ENCODE results near the gene VAMP2.
A peak's percentile ranks its signal among the peaks of the same experiment; 100 is the strongest.

Gene VAMP2

DNA sequence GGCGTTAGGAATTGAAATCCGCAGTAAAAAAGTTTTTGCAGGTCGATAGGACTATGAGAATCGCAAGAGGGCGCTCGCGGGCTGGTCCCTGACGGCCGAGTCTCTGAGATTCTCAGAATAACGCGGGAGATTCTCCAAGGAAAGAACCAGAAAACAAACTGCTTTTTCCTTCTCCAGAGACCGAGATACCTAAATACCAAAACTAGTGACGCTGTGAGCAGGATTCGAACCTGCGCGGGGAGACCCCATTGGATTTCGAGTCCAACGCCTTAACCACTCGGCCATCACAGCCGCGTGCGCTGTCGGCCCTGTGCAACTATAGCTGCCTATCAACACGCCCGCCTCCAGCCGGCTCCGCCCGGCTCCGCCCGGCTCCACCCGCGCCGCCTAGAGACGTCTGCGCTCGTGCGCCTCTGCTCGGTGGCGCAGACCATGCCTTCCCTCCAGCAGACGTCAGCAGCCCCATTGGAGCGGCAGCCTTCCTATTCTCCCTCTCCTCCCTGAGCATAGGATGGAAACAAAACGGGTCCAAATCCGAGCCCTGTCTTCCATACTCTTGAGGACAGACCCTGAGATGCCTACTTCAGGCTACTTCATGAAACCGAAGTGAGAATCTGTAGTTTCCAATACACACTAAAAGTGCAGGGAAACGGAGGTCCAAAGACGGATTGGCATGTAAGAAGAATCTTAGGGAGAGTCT, 23.9 kb downstream of the VAMP2 start:
- H3K27ac ChIP-seq, result peak overlapping the region; percentile 96
- TF ChIP-seq, protein P1, sequence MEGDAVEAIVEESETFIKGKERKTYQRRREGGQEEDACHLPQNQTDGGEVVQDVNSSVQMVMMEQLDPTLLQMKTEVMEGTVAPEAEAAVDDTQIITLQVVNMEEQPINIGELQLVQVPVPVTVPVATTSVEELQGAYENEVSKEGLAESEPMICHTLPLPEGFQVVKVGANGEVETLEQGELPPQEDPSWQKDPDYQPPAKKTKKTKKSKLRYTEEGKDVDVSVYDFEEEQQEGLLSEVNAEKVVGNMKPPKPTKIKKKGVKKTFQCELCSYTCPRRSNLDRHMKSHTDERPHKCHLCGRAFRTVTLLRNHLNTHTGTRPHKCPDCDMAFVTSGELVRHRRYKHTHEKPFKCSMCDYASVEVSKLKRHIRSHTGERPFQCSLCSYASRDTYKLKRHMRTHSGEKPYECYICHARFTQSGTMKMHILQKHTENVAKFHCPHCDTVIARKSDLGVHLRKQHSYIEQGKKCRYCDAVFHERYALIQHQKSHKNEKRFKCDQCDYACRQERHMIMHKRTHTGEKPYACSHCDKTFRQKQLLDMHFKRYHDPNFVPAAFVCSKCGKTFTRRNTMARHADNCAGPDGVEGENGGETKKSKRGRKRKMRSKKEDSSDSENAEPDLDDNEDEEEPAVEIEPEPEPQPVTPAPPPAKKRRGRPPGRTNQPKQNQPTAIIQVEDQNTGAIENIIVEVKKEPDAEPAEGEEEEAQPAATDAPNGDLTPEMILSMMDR (IDR thresholded peaks at IDR 0.05), result peak; percentile 96
- no peak for TF ChIP-seq ZFX (IDR thresholded peaks at IDR 0.05; ENCODE audit: borderline replicate concordance)

DNA sequence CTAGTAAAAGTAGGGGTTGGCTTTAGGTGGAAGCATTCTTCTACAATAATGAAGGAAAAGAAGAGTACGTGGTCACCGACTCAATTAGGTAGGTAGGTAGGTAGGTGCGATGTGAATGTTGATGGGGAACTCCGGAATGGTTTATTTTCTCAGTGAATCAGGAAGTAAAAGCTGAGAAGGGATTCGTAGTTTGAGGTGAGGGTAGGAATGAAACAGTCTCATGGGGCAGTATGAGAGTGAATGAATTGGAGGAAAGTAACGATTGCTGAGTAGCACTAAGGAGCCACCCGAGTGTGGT, 24.4 kb downstream of the VAMP2 start:
- no peak for TF ChIP-seq ZFX (IDR thresholded peaks at IDR 0.05; ENCODE audit: borderline replicate concordance)
- TF ChIP-seq, protein P1 (IDR thresholded peaks at IDR 0.05), result no peak
- peak overlapping the region; percentile 96 for H3K27ac ChIP-seq

DNA sequence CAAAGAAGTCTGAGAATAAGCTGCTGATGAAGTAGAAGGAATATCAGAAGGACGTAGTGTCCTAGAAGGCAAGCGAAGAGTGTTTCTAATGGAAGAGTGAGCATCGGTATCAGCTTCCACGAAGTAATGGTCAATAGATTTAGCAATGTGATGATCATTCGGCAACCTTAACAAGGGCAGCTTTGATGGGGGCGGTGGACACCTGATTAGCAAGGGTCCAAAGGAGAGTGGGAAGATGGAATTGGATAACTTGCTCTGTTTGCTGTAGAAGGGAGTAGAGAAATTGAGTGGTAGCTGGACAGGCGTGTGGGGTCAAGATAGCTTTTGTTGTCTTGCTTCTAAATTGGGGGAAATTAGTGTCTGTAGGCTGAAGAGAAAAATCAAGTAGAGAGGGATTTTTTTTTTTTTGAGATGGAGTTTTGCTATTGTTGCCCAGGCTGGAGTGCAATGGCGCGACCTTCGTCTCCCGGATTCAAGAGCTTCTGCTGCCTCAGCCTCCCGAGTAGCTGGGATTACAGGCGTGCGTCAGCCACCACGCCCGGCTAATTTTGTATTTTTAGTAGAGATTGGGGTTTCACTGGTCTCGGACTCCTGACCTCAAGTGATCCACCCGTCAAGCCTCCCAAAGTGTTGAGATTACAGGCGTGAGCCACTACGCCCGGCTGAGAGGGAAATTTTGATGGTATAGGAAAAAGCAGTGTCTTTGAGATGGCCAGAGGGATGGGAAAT, 24.9 kb downstream of the VAMP2 start:
- peak overlapping the region; percentile 96 for H3K27ac ChIP-seq

DNA sequence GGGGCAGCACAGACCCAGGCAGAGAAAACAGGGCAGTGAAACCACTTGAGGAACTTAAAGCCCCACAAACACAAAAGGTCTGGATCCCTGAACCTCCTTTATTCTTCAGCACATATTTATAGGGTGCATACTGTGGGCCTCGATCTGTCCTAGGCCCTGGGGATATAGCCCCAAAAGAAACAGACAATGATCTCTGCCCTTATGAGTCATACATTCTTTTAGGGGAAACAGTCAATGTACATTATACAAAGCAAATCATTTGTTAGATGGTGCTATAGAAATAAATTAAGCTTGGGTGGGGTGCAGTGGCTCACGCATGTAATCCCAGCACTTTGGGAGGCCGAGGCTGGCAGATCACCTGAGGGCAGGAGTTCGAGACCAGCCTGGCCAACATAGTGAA, 28.8 kb downstream of the VAMP2 start:
- TF ChIP-seq, protein P1 (IDR thresholded peaks at IDR 0.05), result no peak
- TF ChIP-seq ZFX (IDR thresholded peaks at IDR 0.05; ENCODE audit: borderline replicate concordance), result no peak
- H3K27ac ChIP-seq, result no peak overlapping the region

More for the DNA sequence above, 24.9 kb downstream of the VAMP2 start:
- TF ChIP-seq, protein P1 (IDR thresholded peaks at IDR 0.05), result no peak
- no peak for TF ChIP-seq ZFX (IDR thresholded peaks at IDR 0.05; ENCODE audit: borderline replicate concordance)

DNA sequence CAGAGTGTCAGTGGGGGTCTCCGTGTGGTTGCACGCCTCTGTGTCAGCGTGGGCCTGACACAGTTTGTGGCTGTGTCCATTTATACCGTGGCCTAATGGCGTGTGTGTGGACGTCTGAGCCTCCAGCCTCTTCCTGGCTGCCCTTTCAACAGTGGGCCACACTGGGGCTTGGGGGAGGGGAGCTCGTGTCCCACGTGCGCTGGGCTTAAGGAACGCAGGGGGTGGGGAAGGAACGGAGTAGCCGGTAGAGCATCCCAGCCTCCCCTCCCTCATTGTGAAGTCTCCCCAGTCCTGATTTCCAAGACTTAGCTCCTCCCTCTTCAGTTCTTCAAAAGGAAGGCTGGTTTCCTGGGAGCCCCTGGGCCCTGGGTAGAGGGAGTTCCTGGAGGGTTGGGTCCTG, 29.3 kb downstream of the VAMP2 start:
- H3K27ac ChIP-seq, result no peak overlapping the region
- no peak for TF ChIP-seq ZFX (IDR thresholded peaks at IDR 0.05; ENCODE audit: borderline replicate concordance)
- TF ChIP-seq, protein P1 (IDR thresholded peaks at IDR 0.05), result no peak

DNA sequence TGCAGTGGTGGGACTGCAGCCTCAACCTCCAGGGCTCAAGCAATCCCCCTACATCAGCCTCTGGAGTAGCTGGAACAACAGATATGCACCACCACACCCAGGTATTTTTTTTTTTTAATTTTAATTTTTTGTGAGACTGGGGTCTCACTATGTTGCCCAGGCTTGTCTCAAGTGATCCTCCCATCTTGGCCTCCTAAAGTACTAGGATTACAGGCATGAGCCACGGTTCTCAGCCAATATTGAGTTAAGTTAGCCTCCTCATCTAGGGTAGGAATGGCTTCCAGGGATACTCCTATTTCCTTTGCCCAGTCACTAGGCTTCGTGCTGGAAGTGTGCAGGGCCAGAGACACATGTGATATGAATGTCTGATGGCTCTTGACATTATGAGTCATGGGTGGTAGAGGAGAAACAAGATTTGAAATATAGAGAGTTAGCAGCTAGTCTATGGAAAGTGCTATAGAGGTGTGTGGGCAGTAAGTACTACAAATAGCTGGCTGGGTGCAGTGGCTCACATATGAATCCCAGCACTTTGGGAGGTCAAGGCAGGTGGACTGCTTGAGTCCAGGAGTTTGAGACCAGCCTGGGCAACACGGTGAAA, 30.8 kb downstream of the VAMP2 start:
- TF ChIP-seq ZFX (IDR thresholded peaks at IDR 0.05; ENCODE audit: borderline replicate concordance), result no peak
- no peak overlapping the region for H3K27ac ChIP-seq

DNA sequence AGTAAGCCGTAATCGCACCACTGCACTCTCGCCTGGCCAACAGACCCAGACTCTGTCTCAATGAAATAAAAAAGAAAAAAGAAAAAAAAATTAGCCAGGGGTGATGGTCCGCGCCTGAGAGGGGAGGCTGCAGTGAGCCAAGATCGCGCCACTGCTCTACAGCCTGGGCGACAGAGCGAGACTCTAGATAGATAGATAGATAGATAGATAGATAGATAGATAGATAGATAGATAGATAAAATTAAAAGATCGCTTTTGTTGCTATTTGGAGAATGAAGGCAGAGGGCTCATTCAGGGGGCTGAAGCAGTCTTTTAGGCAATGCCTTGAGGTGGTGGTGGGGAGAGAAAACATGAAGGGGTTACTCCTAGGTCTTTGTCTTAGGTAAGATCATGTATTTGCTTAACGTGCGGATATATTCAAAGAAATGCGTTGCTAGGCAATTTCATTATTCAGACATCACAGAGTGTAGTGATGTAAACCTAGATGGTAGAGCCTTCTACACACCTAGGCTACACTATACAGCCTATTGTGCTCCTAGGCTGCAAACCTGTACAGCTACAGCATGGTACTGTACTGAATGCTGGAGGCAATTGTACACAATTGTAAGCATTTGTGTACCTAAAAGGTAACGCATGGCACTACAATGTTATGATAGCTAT, 34.5 kb downstream of the VAMP2 start:
- H3K27ac ChIP-seq, result peak overlapping the region; percentile 91; the same call in 1 of the 2 replicates
- TF ChIP-seq, protein P1 (IDR thresholded peaks at IDR 0.05), result no peak
- TF ChIP-seq ZFX (IDR thresholded peaks at IDR 0.05; ENCODE audit: borderline replicate concordance), result no peak

Measured in 22Rv1 (cell line).